DMS79 (cell line): ENCODE results near the gene DISC1.
A peak's percentile ranks its signal among the peaks of the same experiment; 100 is the strongest.
"Not testable (repeated sequence)": the region's sequence is repeated elsewhere in the genome, so short reads cannot be mapped to it uniquely, and the experiment has no call there.

Experiments
- DNase-seq: peaks from one replicate; lab custom pipeline; 2025; lab: John Stamatoyannopoulos, UW

DISC1 gene

GRCh38 chr1:231931846-231932454 is 305.4 kb downstream of the DISC1 start:
- no peak for DNase-seq

- no peak for DNase-seq
Observed at GRCh38 chr1:231933711-231934626, 307.4 kb downstream of the DISC1 start.

- DNase-seq: peak; percentile 77
Observed at GRCh38 chr1:231934797-231935196, 308.2 kb downstream of the DISC1 start.

GRCh38 chr1:231935856-231936255 is 309.3 kb downstream of the DISC1 start:
- DNase-seq: no peak

- DNase-seq: no peak
Observed at GRCh38 chr1:231936983-231937775, 310.6 kb downstream of the DISC1 start.

GRCh38 chr1:231938211-231938610 is 311.6 kb downstream of the DISC1 start:
- no peak for DNase-seq

GRCh38 chr1:231938711-231939110 is 312.1 kb downstream of the DISC1 start:
- DNase-seq: no peak

- DNase-seq: no peak
Observed at GRCh38 chr1:231939118-231939517, 312.5 kb downstream of the DISC1 start.

- DNase-seq: peak; percentile 98
Observed at GRCh38 chr1:231940116-231940515, 313.5 kb downstream of the DISC1 start.

GRCh38 chr1:231940701-231941100 is 314.1 kb downstream of the DISC1 start:
- DNase-seq: peak; percentile 84

GRCh38 chr1:231943084-231943483 is 316.5 kb downstream of the DISC1 start:
- no peak for DNase-seq

- DNase-seq: not testable (repeated sequence)
Observed at GRCh38 chr1:231948102-231948501, 321.5 kb downstream of the DISC1 start.

- DNase-seq: no peak
Observed at GRCh38 chr1:231949277-231950091, 322.9 kb downstream of the DISC1 start.

- no peak for DNase-seq
Observed at GRCh38 chr1:231950331-231951128, 323.9 kb downstream of the DISC1 start.

GRCh38 chr1:231951374-231951773 is 324.8 kb downstream of the DISC1 start:
- no peak for DNase-seq

GRCh38 chr1:231952154-231952553 is 325.6 kb downstream of the DISC1 start:
- DNase-seq: no peak

GRCh38 chr1:231953660-231954059 is 327.1 kb downstream of the DISC1 start:
- no peak for DNase-seq

- no peak for DNase-seq
Observed at GRCh38 chr1:231954751-231955150, 328.2 kb downstream of the DISC1 start.

- no peak for DNase-seq
Observed at GRCh38 chr1:231957359-231957758, 330.8 kb downstream of the DISC1 start.

GRCh38 chr1:231958448-231958847 is 331.9 kb downstream of the DISC1 start:
- no peak for DNase-seq
